Stimulated activated naive CD4-positive, alpha-beta T cell treated with Interleukin-2 at 50 U/mL for 16 hours (primary cell): Measurements from ENCODE around the gene C19orf38.

ENCODE experiments used
- DNase-seq: peaks from one replicate; lab custom pipeline; 2025; lab: John Stamatoyannopoulos, UW

Gene C19orf38

GRCh38 chr19:10911579-10912363, 63.6 kb downstream of the C19orf38 start:
- no peak for DNase-seq

GRCh38 chr19:10912619-10913018, 64.4 kb downstream of the C19orf38 start:
- no peak for DNase-seq

- no peak for DNase-seq
Observed at GRCh38 chr19:10913716-10914340, 65.6 kb downstream of the C19orf38 start.

GRCh38 chr19:10915130-10916091, 67.2 kb downstream of the C19orf38 start:
- DNase-seq, result no peak

GRCh38 chr19:10916602-10917001, 68.4 kb downstream of the C19orf38 start:
- DNase-seq, result no peak

GRCh38 chr19:10918359-10918758, 70.1 kb downstream of the C19orf38 start:
- DNase-seq, result no peak
